VCaP (cell line): ENCODE measurements around the gene GALK1.

Experiments
- H3K27ac ChIP-seq: fragments of 450-650 bp; 2 replicates; pipeline ENCODE4 v1.5.1; 2017
- TF ChIP-seq, protein P1 (sequence below): fragments of 450-650 bp; conservative IDR thresholded peaks from 2 replicates; pipeline ENCODE4 v1.5.1; 2017; ENCODE audit warnings: mild to moderate bottlenecking, moderate library complexity

GALK1 gene

DNA sequence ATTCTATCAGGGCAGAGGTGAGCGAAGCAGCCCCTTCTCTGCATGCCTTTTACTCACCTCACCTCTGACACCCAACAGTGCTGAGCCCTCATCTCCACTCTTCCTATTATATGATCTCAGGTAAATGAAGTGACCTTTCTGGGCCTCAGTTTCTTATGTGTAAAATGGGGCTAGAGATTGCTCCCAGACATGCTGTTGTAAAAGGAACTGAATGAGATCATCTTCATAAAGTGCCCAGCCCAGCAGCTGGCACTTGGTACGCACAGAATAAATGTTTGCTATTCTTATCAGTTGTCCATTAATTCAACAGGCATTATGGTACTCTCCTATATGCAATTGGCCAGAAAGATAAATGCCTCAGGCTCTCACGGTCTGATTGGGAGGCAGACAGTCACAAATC lies 4.5 kb upstream of the GALK1 start:
- TF ChIP-seq, protein P1, sequence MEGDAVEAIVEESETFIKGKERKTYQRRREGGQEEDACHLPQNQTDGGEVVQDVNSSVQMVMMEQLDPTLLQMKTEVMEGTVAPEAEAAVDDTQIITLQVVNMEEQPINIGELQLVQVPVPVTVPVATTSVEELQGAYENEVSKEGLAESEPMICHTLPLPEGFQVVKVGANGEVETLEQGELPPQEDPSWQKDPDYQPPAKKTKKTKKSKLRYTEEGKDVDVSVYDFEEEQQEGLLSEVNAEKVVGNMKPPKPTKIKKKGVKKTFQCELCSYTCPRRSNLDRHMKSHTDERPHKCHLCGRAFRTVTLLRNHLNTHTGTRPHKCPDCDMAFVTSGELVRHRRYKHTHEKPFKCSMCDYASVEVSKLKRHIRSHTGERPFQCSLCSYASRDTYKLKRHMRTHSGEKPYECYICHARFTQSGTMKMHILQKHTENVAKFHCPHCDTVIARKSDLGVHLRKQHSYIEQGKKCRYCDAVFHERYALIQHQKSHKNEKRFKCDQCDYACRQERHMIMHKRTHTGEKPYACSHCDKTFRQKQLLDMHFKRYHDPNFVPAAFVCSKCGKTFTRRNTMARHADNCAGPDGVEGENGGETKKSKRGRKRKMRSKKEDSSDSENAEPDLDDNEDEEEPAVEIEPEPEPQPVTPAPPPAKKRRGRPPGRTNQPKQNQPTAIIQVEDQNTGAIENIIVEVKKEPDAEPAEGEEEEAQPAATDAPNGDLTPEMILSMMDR, result no peak
- H3K27ac ChIP-seq, result peak overlapping the region; percentile 44

GRCh38 chr17:75767881-75768280 lies 2.9 kb upstream of the GALK1 start:
- TF ChIP-seq, protein P1, result no peak
- no peak overlapping the region for H3K27ac ChIP-seq

- no peak overlapping the region for H3K27ac ChIP-seq
Observed at GRCh38 chr17:75765981-75766380, 989 bp upstream of the GALK1 start.

GRCh38 chr17:75764417-75764710 lies 628 bp downstream of the GALK1 start:
- peak overlapping the region; percentile 65 for H3K27ac ChIP-seq
- TF ChIP-seq, protein P1, result 0 out of 2 replicates have a peak, but pooled peaks have one; percentile 68

More at GRCh38 chr17:75765981-75766380, 989 bp upstream of the GALK1 start:
- TF ChIP-seq, protein P1, result no peak

GRCh38 chr17:75763613-75764416 lies 1.2 kb downstream of the GALK1 start:
- TF ChIP-seq, protein P1, result no peak
- peak overlapping the region; percentile 65 for H3K27ac ChIP-seq

GRCh38 chr17:75763269-75763607 lies 1.8 kb downstream of the GALK1 start:
- no peak overlapping the region for H3K27ac ChIP-seq

GRCh38 chr17:75762513-75763268 lies 2.3 kb downstream of the GALK1 start:
- H3K27ac ChIP-seq, result no peak overlapping the region

More at GRCh38 chr17:75763269-75763607, 1.8 kb downstream of the GALK1 start:
- TF ChIP-seq, protein P1, result no peak

GRCh38 chr17:75759978-75760640 lies 4.9 kb downstream of the GALK1 start:
- H3K27ac ChIP-seq, result peak overlapping the region; percentile 28; the same call in 1 of the 2 replicates

More at GRCh38 chr17:75762513-75763268, 2.3 kb downstream of the GALK1 start:
- TF ChIP-seq, protein P1, result no peak
